ENCODE results near the gene ERBB4. TPM values are rescaled to one million over a fixed set of nuclear protein-coding genes. Genes with fewer than 3 reads are reported as not detected.

Gene ERBB4
- total and polyA plus RNA-seq, 3 experiments from 2014 or later: not detected

GRCh38 chr2:211822686-211823335, 715.8 kb downstream of the ERBB4 start:
- Mint-ChIP-seq H3K9me3 (peaks cover 0 to 23% (median 5%) of the 10 kb centered on the region in 5 donors), H3K4me1 (no peaks in the 10 kb centered on the region), H3K4me3 (no peak overlapping the region), H3K27me3 (no peaks in the 10 kb centered on the region), H3K36me3 (no peaks in the 10 kb centered on the region), H3K27ac (no peak overlapping the region)
- CTCF ChIA-PET: no interaction called here
- H3K4me1 ChIP-seq (ENCODE audit: insufficient read depth, low read length): no peaks in the 10 kb centered on the region
- POLR2A ChIA-PET: no interaction called here
- H3K27me3 ChIP-seq (ENCODE audit: insufficient read depth, low read length, poor library complexity, severe bottlenecking): no peaks in the 10 kb centered on the region
- DNase-seq: no peak
- H3K4me3 ChIP-seq (ENCODE audit: low read length): no peak overlapping the region
- H3K9me3 ChIP-seq (ENCODE audit: low read length): no peaks in the 10 kb centered on the region
- H3K36me3 ChIP-seq (ENCODE audit: insufficient read depth, low read length): no peaks in the 10 kb centered on the region
- no peak overlapping the region for H3K27ac ChIP-seq (ENCODE audit: low read depth, low read length)

DNA sequence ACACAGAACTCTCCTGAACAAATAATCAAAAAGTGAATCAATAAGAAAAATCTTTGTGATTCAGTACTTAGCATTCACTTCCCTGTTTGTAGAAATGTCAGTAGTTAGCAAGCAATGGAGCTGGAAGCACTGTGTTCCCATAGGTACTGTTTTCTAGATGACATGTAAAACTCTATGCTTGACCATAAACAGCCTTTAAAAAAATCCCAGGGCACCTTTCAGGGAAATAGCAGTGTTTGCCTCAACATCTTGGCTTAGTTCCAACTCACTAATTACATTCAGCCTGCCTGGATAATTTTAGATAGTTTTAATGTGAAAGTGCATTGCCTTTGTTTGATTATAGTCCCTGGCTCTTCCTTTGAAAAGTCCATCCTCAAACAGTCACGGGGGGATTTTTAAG, 721.8 kb downstream of the ERBB4 start:
- Histone ChIP-seq H3K27me3 (ENCODE audit: insufficient read depth, low read length, poor library complexity, severe bottlenecking) (no peaks in the 10 kb centered on the region), H3K4me3 (ENCODE audit: low read length) (no peak overlapping the region), H3K36me3 (ENCODE audit: insufficient read depth, low read length) (no peaks in the 10 kb centered on the region), H3K9me3 (ENCODE audit: low read length) (no peaks in the 10 kb centered on the region), H3K27ac (ENCODE audit: low read depth, low read length) (no peak overlapping the region), H3K4me1 (ENCODE audit: insufficient read depth, low read length) (no peaks in the 10 kb centered on the region)
- ChIA-PET CTCF (no interaction called here), POLR2A (no interaction called here)
- no peak for DNase-seq
- Mint-ChIP-seq H3K27me3 (no peaks in the 10 kb centered on the region), H3K4me3 (no peak overlapping the region), H3K9me3 (peaks cover under 1 to 26% (median 5%) of the 10 kb centered on the region in 5 donors), H3K36me3 (no peaks in the 10 kb centered on the region), H3K4me1 (no peaks in the 10 kb centered on the region), H3K27ac (no peak overlapping the region)

GRCh38 chr2:211812587-211812986, 726.0 kb downstream of the ERBB4 start:
- ChIA-PET POLR2A (no interaction called here), CTCF (no interaction called here)
- no peak overlapping the region for H3K27ac Mint-ChIP-seq
- H3K27me3 Mint-ChIP-seq: no peaks in the 10 kb centered on the region
- no peaks in the 10 kb centered on the region for H3K36me3 Mint-ChIP-seq
- no peaks in the 10 kb centered on the region for H3K9me3 ChIP-seq (ENCODE audit: low read length)
- H3K4me1 ChIP-seq (ENCODE audit: insufficient read depth, low read length): no peaks in the 10 kb centered on the region
- H3K27ac ChIP-seq (ENCODE audit: low read depth, low read length): no peak overlapping the region
- peaks cover 3 to 20% (median 5%) of the 10 kb centered on the region in 5 donors for H3K9me3 Mint-ChIP-seq
- no peaks in the 10 kb centered on the region for H3K27me3 ChIP-seq (ENCODE audit: insufficient read depth, low read length, poor library complexity, severe bottlenecking)
- no peak for DNase-seq
- H3K4me3 Mint-ChIP-seq: no peak overlapping the region
- no peak overlapping the region for H3K4me3 ChIP-seq (ENCODE audit: low read length)
- no peaks in the 10 kb centered on the region for H3K4me1 Mint-ChIP-seq
- H3K36me3 ChIP-seq (ENCODE audit: insufficient read depth, low read length): no peaks in the 10 kb centered on the region

- H3K4me3 ChIP-seq (ENCODE audit: low read length): no peak overlapping the region
- no peaks in the 10 kb centered on the region for H3K4me1 Mint-ChIP-seq
- no peaks in the 10 kb centered on the region for H3K36me3 Mint-ChIP-seq
- no peaks in the 10 kb centered on the region for H3K27me3 ChIP-seq (ENCODE audit: insufficient read depth, low read length, poor library complexity, severe bottlenecking)
- H3K36me3 ChIP-seq (ENCODE audit: insufficient read depth, low read length): no peaks in the 10 kb centered on the region
- ChIA-PET POLR2A (no interaction called here), CTCF (no interaction called here)
- DNase-seq: no peak
- H3K27me3 Mint-ChIP-seq: peaks cover 0 to 2% of the 10 kb centered on the region in 2 donors
- no peak overlapping the region for H3K4me3 Mint-ChIP-seq
- H3K27ac Mint-ChIP-seq: no peak overlapping the region
- peaks cover 0 to 3% (median 1%) of the 10 kb centered on the region in 5 donors for H3K9me3 Mint-ChIP-seq
- no peak overlapping the region for H3K27ac ChIP-seq (ENCODE audit: low read depth, low read length)
- no peaks in the 10 kb centered on the region for H3K4me1 ChIP-seq (ENCODE audit: insufficient read depth, low read length)
- no peaks in the 10 kb centered on the region for H3K9me3 ChIP-seq (ENCODE audit: low read length)
Measured at GRCh38 chr2:211802666-211803065, 735.9 kb downstream of the ERBB4 start.

DNA sequence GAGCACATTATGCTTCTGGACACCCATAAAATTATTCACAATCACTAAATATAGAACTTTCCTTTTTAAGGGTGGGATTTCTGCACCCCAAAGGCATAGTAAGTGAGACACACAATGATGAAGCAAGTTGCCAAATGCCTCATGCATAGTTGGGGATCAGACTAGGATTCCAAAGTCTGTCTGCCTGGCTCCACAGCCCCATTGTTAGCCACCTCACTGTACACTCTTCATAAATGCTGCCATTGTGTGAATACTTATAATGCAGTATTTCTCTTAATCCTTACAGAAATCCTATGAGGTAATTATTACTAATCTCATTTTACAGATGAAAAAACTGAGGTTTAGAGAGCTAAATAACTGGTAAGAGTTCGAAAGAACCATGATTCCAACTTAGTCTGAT, 738.6 kb downstream of the ERBB4 start:
- Mint-ChIP-seq H3K4me3 (no peak overlapping the region), H3K27ac (no peak overlapping the region), H3K36me3 (no peaks in the 10 kb centered on the region), H3K4me1 (no peaks in the 10 kb centered on the region), H3K9me3 (peaks cover 0 to 13% (median 3%) of the 10 kb centered on the region in 5 donors), H3K27me3 (no peaks in the 10 kb centered on the region)
- CTCF ChIA-PET: no interaction called here
- no peak for DNase-seq
- POLR2A ChIA-PET: no interaction called here
- Histone ChIP-seq H3K36me3 (ENCODE audit: insufficient read depth, low read length) (no peaks in the 10 kb centered on the region), H3K4me1 (ENCODE audit: insufficient read depth, low read length) (no peaks in the 10 kb centered on the region), H3K27me3 (ENCODE audit: insufficient read depth, low read length, poor library complexity, severe bottlenecking) (no peaks in the 10 kb centered on the region), H3K4me3 (ENCODE audit: low read length) (no peak overlapping the region), H3K9me3 (ENCODE audit: low read length) (no peaks in the 10 kb centered on the region), H3K27ac (ENCODE audit: low read depth, low read length) (no peak overlapping the region)

DNA sequence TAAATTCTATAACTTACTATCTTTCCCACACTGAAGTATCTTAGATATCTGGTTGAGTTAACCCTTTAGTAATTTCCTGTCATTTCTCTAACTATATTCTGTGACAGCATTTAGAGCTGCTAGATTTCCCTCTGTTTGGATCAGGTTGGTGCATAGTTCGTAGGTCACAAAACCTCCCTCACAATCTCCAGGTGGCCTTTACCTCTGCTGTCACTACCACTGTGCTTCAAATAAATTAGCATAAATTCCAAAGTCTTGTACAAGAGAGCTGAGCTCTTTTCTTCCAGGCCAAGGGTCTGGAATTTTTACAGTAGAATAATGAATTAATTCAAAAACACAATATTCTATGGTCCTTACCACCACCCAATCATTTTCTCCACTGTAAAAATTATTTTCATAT, 739.7 kb downstream of the ERBB4 start:
- H3K9me3 ChIP-seq (ENCODE audit: low read length): no peaks in the 10 kb centered on the region
- Mint-ChIP-seq H3K4me3 (no peak overlapping the region), H3K4me1 (no peaks in the 10 kb centered on the region), H3K36me3 (no peaks in the 10 kb centered on the region), H3K27ac (no peak overlapping the region), H3K9me3 (peaks cover 0 to 13% (median 2%) of the 10 kb centered on the region in 5 donors), H3K27me3 (no peaks in the 10 kb centered on the region)
- ChIA-PET POLR2A (no interaction called here), CTCF (no interaction called here)
- no peak for DNase-seq
- no peak overlapping the region for H3K4me3 ChIP-seq (ENCODE audit: low read length)
- H3K27me3 ChIP-seq (ENCODE audit: insufficient read depth, low read length, poor library complexity, severe bottlenecking): no peaks in the 10 kb centered on the region
- no peaks in the 10 kb centered on the region for H3K4me1 ChIP-seq (ENCODE audit: insufficient read depth, low read length)
- no peaks in the 10 kb centered on the region for H3K36me3 ChIP-seq (ENCODE audit: insufficient read depth, low read length)
- H3K27ac ChIP-seq (ENCODE audit: low read depth, low read length): no peak overlapping the region

DNA sequence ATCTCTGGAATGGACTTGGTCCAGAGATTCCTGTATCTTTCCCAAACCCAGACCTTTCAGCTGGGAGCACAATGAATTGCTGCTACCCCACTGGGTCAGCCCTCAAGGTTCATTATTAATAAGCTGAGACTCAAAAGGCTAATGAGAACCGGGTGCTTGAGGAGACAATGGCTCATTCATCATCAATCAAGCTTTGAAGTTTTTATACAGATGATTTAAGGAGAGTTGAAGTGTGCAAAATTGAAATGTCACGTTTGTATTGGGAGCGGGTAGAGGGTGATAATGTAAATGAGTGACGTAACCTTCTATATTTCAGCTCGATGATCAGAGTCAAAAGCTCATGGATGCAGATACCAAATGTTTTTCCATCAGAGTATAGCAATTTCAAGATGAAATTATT, 744.9 kb downstream of the ERBB4 start:
- Histone ChIP-seq H3K27ac (ENCODE audit: low read depth, low read length) (no peak overlapping the region), H3K36me3 (ENCODE audit: insufficient read depth, low read length) (no peaks in the 10 kb centered on the region), H3K27me3 (ENCODE audit: insufficient read depth, low read length, poor library complexity, severe bottlenecking) (no peaks in the 10 kb centered on the region), H3K4me1 (ENCODE audit: insufficient read depth, low read length) (no peaks in the 10 kb centered on the region), H3K9me3 (ENCODE audit: low read length) (no peaks in the 10 kb centered on the region), H3K4me3 (ENCODE audit: low read length) (no peak overlapping the region)
- Mint-ChIP-seq H3K27ac (no peak overlapping the region), H3K9me3 (peaks cover 0 to 28% (median 3%) of the 10 kb centered on the region in 5 donors), H3K36me3 (no peaks in the 10 kb centered on the region), H3K4me1 (no peaks in the 10 kb centered on the region), H3K27me3 (no peaks in the 10 kb centered on the region), H3K4me3 (no peak overlapping the region)
- no peak for DNase-seq
- CTCF ChIA-PET: no interaction called here
- POLR2A ChIA-PET: no interaction called here

DNA sequence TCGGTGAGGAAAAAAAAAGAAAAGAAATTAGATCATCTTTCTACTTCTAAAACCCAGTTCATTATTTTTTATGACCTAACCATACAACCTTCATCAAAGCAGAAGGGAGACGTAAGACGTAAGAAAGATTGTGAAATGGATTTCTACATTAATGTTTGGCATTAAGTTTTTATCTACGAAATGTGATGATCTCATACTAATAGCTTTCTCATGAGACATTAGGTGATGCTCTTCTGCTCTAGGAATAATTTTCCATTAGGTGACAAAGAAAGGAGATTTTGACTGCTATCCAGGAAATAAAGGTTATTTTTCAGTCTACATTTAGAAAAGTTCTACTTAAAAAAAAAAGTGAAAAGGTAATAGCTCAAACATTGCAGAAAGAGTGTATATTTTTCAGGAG, 748.6 kb downstream of the ERBB4 start:
- Histone ChIP-seq H3K27me3 (ENCODE audit: insufficient read depth, low read length, poor library complexity, severe bottlenecking) (no peaks in the 10 kb centered on the region), H3K27ac (ENCODE audit: low read depth, low read length) (no peak overlapping the region), H3K4me1 (ENCODE audit: insufficient read depth, low read length) (no peaks in the 10 kb centered on the region), H3K4me3 (ENCODE audit: low read length) (no peak overlapping the region), H3K9me3 (ENCODE audit: low read length) (no peaks in the 10 kb centered on the region), H3K36me3 (ENCODE audit: insufficient read depth, low read length) (no peaks in the 10 kb centered on the region)
- no peaks in the 10 kb centered on the region for H3K4me1 Mint-ChIP-seq
- H3K27me3 Mint-ChIP-seq: no peaks in the 10 kb centered on the region
- H3K36me3 Mint-ChIP-seq: no peaks in the 10 kb centered on the region
- ChIA-PET CTCF (no interaction called here), POLR2A (no interaction called here)
- peaks cover 0 to 24% (median 0%) of the 10 kb centered on the region in 5 donors for H3K9me3 Mint-ChIP-seq
- H3K27ac Mint-ChIP-seq: no peak overlapping the region
- no peak for DNase-seq
- H3K4me3 Mint-ChIP-seq: no peak overlapping the region

GRCh38 chr2:211766689-211767088, 771.9 kb downstream of the ERBB4 start:
- CTCF ChIA-PET: no interaction called here
- H3K36me3 ChIP-seq (ENCODE audit: insufficient read depth, low read length): no peaks in the 10 kb centered on the region
- H3K27ac Mint-ChIP-seq: no peak overlapping the region
- H3K36me3 Mint-ChIP-seq: no peaks in the 10 kb centered on the region
- no peak overlapping the region for H3K4me3 Mint-ChIP-seq
- H3K9me3 Mint-ChIP-seq: peaks cover 3 to 12% (median 6%) of the 10 kb centered on the region in 5 donors
- H3K4me1 Mint-ChIP-seq: no peaks in the 10 kb centered on the region
- H3K4me3 ChIP-seq (ENCODE audit: low read length): no peak overlapping the region
- no peaks in the 10 kb centered on the region for H3K9me3 ChIP-seq (ENCODE audit: low read length)
- no peaks in the 10 kb centered on the region for H3K27me3 ChIP-seq (ENCODE audit: insufficient read depth, low read length, poor library complexity, severe bottlenecking)
- H3K27me3 Mint-ChIP-seq: no peaks in the 10 kb centered on the region
- no peak for DNase-seq
- POLR2A ChIA-PET: no interaction called here
- H3K27ac ChIP-seq (ENCODE audit: low read depth, low read length): no peak overlapping the region
- H3K4me1 ChIP-seq (ENCODE audit: insufficient read depth, low read length): no peaks in the 10 kb centered on the region

All from CD8-positive, alpha-beta memory T cell (primary cell).